Trophoblast cell (in vitro differentiated cells and primary cell): ENCODE results near the gene GULP1.

Experiments
- DNase-seq, 2 donors: peaks; one replicate each; pipeline ENCODE4 v3.0.0-alpha.2; 2016
- H2AFZ ChIP-seq: 2 replicates; pipeline ENCODE4 v1.6.1; 2013; ENCODE audit warnings: low read length, moderate library complexity, mild to moderate bottlenecking; ENCODE audit not compliant: insufficient read depth, poor library complexity
- H2AK5ac ChIP-seq: 2 replicates; pipeline ENCODE4 v1.6.1; 2013; ENCODE audit warnings: mild to moderate bottlenecking, low read length
- H2BK120ac ChIP-seq: 2 replicates; pipeline ENCODE4 v1.6.1; 2013; ENCODE audit warnings: low read length, mild to moderate bottlenecking, moderate library complexity; ENCODE audit not compliant: insufficient read depth, poor library complexity
- H2BK12ac ChIP-seq: 2 replicates; pipeline ENCODE4 v1.6.1; 2013; ENCODE audit warnings: mild to moderate bottlenecking, low read length, moderate library complexity
- H2BK5ac ChIP-seq: 2 replicates; pipeline ENCODE4 v1.6.1; 2013; ENCODE audit warnings: low read length, low read depth, moderate library complexity, mild to moderate bottlenecking; ENCODE audit not compliant: poor library complexity
- H3K14ac ChIP-seq: 2 replicates; pipeline ENCODE4 v1.6.1; 2013; ENCODE audit warnings: mild to moderate bottlenecking, low read length
- H3K18ac ChIP-seq: 2 replicates; pipeline ENCODE4 v1.6.1; 2013; ENCODE audit warnings: mild to moderate bottlenecking, low read length
- H3K23ac ChIP-seq: 2 replicates; pipeline ENCODE4 v1.6.1; 2013; ENCODE audit warnings: low read length
- H3K27ac ChIP-seq: 2 replicates; pipeline ENCODE4 v1.5.1; 2013; ENCODE audit warnings: low read depth, mild to moderate bottlenecking, inconsistent platforms, low read length, moderate library complexity
- H3K27me3 ChIP-seq: 2 replicates; pipeline ENCODE4 v1.6.1; 2013; ENCODE audit warnings: inconsistent platforms, mild to moderate bottlenecking, low read length, moderate library complexity; ENCODE audit not compliant: insufficient read depth
- H3K36me3 ChIP-seq, 2 experiments: 1 replicate in 1 of 2; 2 replicates in 1 of 2; pipeline ENCODE4 v1.6.1; 2013; ENCODE audit warnings: low read length in 2 of 2, mild to moderate bottlenecking in 2 of 2, moderate library complexity in 1 of 2; ENCODE audit not compliant: insufficient read depth in 2 of 2, control insufficient read depth in 1 of 2
- H3K4ac ChIP-seq: 2 replicates; pipeline ENCODE4 v1.6.1; 2013; ENCODE audit warnings: low read depth, mild to moderate bottlenecking, low read length, moderate library complexity
- H3K4me1 ChIP-seq, 2 experiments: 1 replicate in 1 of 2; 2 replicates in 1 of 2; pipeline ENCODE4 v1.6.1; 2013; ENCODE audit warnings: low read length in 2 of 2, mild to moderate bottlenecking in 2 of 2, moderate library complexity in 1 of 2; ENCODE audit not compliant: insufficient read depth in 2 of 2, control insufficient read depth in 1 of 2
- H3K4me2 ChIP-seq: 2 replicates; pipeline ENCODE4 v1.6.1; 2013; ENCODE audit warnings: inconsistent platforms, mild to moderate bottlenecking, low read length, moderate library complexity
- H3K4me3 ChIP-seq: 2 replicates; pipeline ENCODE4 v1.5.1; 2013; ENCODE audit warnings: mild to moderate bottlenecking, low read depth, low read length, inconsistent platforms
- H3K79me1 ChIP-seq: one replicate; pipeline ENCODE4 v1.6.1; 2013; ENCODE audit warnings: low read length
- H3K79me2 ChIP-seq: 2 replicates; pipeline ENCODE4 v1.6.1; 2013; ENCODE audit warnings: low read length, mild to moderate bottlenecking; ENCODE audit not compliant: control insufficient read depth, insufficient read depth, poor library complexity
- H3K9ac ChIP-seq: 2 replicates; pipeline ENCODE4 v1.6.1; 2013; ENCODE audit warnings: mild to moderate bottlenecking, low read length
- H3K9me3 ChIP-seq: 2 replicates; pipeline ENCODE4 v1.6.1; 2013; ENCODE audit warnings: low read depth, mild to moderate bottlenecking, control low read depth, inconsistent platforms, low read length; ENCODE audit not compliant: insufficient read depth
- H4K12ac ChIP-seq: 2 replicates; pipeline ENCODE4 v1.6.1; 2013; ENCODE audit warnings: low read depth, mild to moderate bottlenecking, low read length, moderate library complexity
- H4K8ac ChIP-seq: 2 replicates; pipeline ENCODE4 v1.6.1; 2013; ENCODE audit warnings: low read depth, mild to moderate bottlenecking, low read length, moderate library complexity
- H4K91ac ChIP-seq: one replicate; pipeline ENCODE4 v1.6.1; 2013; ENCODE audit warnings: low read depth, mild to moderate bottlenecking, low read length, moderate library complexity
- WGBS: extraction: QIAGEN DNeasy Blood & Tissue Kit; methylation state at CpG from one replicate; pipeline ENCODE4 v1.1.7; 2013; ENCODE audit warnings: missing lambda C conversion rate; ENCODE audit not compliant: insufficient read length, insufficient coverage; ENCODE audit errors: extremely low coverage; 5-methylcytosine and 5-hydroxymethylcytosine counted together

Gene GULP1

DNA sequence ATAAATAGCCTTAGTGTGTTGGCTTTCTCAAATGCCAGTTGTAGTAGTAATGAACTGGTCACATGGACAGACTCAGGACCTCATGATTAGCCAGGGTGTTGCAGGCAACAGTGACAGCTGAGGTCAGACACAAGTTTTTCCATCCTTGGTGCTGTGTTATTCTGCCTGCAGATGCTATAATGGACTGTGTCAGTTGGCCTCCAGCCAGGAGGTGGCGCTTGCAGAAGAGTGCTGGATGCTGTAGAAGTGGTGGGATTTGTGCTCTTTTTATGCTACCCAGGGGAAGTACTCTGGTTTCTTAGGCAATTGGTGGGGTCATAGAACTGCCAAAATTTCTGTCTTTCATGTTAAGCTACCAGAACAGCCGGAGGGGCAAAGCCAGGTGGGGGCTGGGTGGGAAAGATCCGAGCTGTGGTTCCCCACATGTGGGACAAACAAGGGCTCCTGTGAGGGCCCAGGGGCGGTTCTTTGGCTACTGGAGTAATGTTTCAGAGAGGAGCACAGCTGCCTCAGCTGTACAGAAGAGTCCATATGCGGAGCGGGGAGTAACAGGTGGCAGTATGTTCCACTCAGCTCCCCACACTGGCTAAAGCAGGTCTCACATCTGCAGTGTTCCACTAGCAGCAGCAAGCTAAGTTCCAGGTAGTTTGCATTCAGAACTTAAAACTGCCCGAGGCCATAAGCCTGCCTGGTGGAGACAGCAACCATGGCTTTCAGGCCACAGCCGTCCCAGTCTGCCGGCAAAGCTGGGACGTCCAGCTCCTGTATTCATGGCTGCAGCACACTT is 104.4 kb downstream of the GULP1 start:
- Histone ChIP-seq H2AFZ (no peak overlapping the region), H3K27me3 (no peaks in the 10 kb centered on the region), H2BK5ac (no peak overlapping the region), H3K4me3 (no peak overlapping the region), H2BK12ac (no peak overlapping the region), H3K4me1 (peaks cover 4 to 5% of the 10 kb centered on the region in 2 experiments), H3K79me2 (no peaks in the 10 kb centered on the region), H4K12ac (no peak overlapping the region), H3K18ac (no peak overlapping the region), H2AK5ac (no peak overlapping the region), H3K4me2 (no peak overlapping the region), H3K9me3 (no peaks in the 10 kb centered on the region), H4K91ac (no peak overlapping the region), H3K27ac (no peak overlapping the region), H3K9ac (no peak overlapping the region), H3K36me3 (no peaks in the 10 kb centered on the region), H3K4ac (no peak overlapping the region), H3K79me1 (no peaks in the 10 kb centered on the region), H2BK120ac (no peak overlapping the region), H3K14ac (no peak overlapping the region), H4K8ac (no peak overlapping the region), H3K23ac (no peak overlapping the region)
- WGBS, result no CpG with 5 or more reads among the region's 10 CpGs
- DNase-seq, result peak in 1 of 2 donors; percentile 29

DNA sequence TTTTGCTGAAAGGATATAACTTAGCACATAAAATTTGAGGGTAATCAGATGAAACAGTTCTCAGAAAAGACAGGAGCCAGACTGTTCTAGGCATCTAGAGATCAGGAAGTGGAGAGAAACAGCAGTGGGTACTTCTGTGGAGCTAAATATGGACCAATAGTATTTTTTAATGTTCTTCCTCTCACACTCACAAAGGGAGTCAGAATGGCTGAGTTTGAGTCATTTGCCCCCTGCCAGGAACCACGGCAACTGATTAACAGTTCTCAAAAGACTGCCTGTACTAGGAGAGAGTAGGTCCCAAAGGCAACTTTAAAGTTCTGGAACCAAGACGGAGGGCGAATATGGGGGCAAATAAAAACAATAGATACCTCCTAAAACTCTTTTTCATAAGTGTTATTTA is 107.5 kb downstream of the GULP1 start:
- DNase-seq, result no peak

DNA sequence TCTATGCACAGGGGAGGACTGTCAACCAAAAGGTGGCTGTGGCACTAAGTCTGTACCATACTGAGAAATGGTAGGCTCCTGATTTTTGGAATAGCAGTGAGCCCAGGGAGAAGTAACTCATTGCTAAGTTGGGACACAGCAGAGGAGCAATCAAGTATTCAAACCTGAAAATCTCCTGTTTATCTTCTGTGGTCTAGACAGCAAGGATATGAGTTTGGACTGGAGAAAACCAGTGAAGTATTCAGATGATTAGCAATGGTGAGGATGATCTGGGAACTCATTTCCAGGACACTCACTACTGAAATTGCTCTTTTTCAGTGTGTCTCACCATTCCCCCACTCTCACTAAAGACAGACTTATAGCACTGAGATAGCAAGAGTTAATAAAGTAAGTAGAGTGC is 112.0 kb downstream of the GULP1 start:
- peaks cover 4% of the 10 kb centered on the region for H3K9me3 ChIP-seq
- no peak overlapping the region for H3K4me3 ChIP-seq
- no peak overlapping the region for H3K4ac ChIP-seq
- H3K9ac ChIP-seq, result no peak overlapping the region
- H4K12ac ChIP-seq, result no peak overlapping the region
- H3K79me2 ChIP-seq, result no peaks in the 10 kb centered on the region
- no peaks in the 10 kb centered on the region for H3K27me3 ChIP-seq
- no peak overlapping the region for H2AFZ ChIP-seq
- H3K23ac ChIP-seq, result no peak overlapping the region
- H3K14ac ChIP-seq, result no peak overlapping the region
- H4K91ac ChIP-seq, result no peak overlapping the region
- H4K8ac ChIP-seq, result no peak overlapping the region
- H3K4me1 ChIP-seq, result no peaks in the 10 kb centered on the region
- DNase-seq, result no peak
- H2BK5ac ChIP-seq, result no peak overlapping the region
- no peak overlapping the region for H2AK5ac ChIP-seq
- no peaks in the 10 kb centered on the region for H3K79me1 ChIP-seq
- H2BK12ac ChIP-seq, result no peak overlapping the region
- no peak overlapping the region for H3K18ac ChIP-seq
- no peak overlapping the region for H3K27ac ChIP-seq
- no peaks in the 10 kb centered on the region for H3K36me3 ChIP-seq
- H2BK120ac ChIP-seq, result no peak overlapping the region
- H3K4me2 ChIP-seq, result no peak overlapping the region

More for the DNA sequence above, 107.5 kb downstream of the GULP1 start:
- no peak overlapping the region for H2AK5ac ChIP-seq
- H2BK120ac ChIP-seq, result no peak overlapping the region
- no peak overlapping the region for H3K27ac ChIP-seq
- H3K4me3 ChIP-seq, result no peak overlapping the region
- H3K23ac ChIP-seq, result no peak overlapping the region
- H2BK12ac ChIP-seq, result no peak overlapping the region
- no peak overlapping the region for H2AFZ ChIP-seq
- H3K14ac ChIP-seq, result no peak overlapping the region
- no peak overlapping the region for H4K8ac ChIP-seq
- H3K4ac ChIP-seq, result no peak overlapping the region
- H3K79me1 ChIP-seq, result no peaks in the 10 kb centered on the region
- no peaks in the 10 kb centered on the region for H3K79me2 ChIP-seq
- no peak overlapping the region for H4K12ac ChIP-seq
- WGBS, result no CpG with 5 or more reads among the region's 3 CpGs
- H3K9me3 ChIP-seq, result no peaks in the 10 kb centered on the region
- no peak overlapping the region for H3K4me2 ChIP-seq
- no peak overlapping the region for H3K18ac ChIP-seq
- H3K9ac ChIP-seq, result no peak overlapping the region
- H2BK5ac ChIP-seq, result no peak overlapping the region
- no peaks in the 10 kb centered on the region for H3K36me3 ChIP-seq
- H3K27me3 ChIP-seq, result no peaks in the 10 kb centered on the region
- no peak overlapping the region for H4K91ac ChIP-seq
- peaks cover 4 to 5% of the 10 kb centered on the region in 2 experiments for H3K4me1 ChIP-seq

DNA sequence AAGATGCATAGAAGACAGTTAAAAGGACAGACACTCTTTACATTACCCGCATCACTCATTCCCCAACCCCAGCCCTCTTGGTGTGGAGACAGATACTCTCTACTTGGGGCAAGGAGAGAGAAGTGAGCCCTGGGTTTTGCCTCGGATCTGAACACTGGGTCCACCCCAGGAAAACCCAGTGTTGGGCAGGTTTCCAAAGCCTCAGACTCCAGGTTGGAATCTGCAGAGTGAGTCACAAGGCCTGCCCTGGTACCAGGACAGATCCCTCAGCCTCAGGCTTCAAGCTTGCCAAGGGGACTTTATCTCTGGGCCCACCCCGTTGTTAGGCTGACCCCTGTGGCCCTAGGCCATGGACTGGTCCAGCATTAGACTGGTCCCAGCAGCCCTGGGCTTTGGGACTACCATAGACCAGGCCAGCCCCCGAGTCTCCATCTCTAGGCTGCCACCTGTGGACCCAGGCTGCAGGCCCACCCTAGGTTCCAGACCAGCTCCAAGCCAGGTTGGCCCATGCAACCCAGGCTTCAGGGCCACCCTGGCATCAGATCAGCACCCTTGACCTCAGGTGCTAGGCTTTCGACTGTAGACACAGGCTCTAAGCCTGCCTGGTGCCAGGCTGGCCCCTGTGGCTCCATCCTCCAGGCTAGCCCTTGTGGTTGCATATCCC is 112.8 kb downstream of the GULP1 start:
- WGBS, result no CpG with 5 or more reads among the region's 5 CpGs

More for the DNA sequence above, 112.8 kb downstream of the GULP1 start:
- no peak overlapping the region for H4K8ac ChIP-seq
- no peak overlapping the region for H3K4me3 ChIP-seq
- no peak overlapping the region for H2AK5ac ChIP-seq
- no peaks in the 10 kb centered on the region for H3K79me1 ChIP-seq
- H4K91ac ChIP-seq, result no peak overlapping the region
- H3K9ac ChIP-seq, result no peak overlapping the region
- H3K4me2 ChIP-seq, result no peak overlapping the region
- H3K79me2 ChIP-seq, result no peaks in the 10 kb centered on the region
- no peak overlapping the region for H2BK120ac ChIP-seq
- peaks cover 4% of the 10 kb centered on the region for H3K9me3 ChIP-seq
- no peaks in the 10 kb centered on the region for H3K27me3 ChIP-seq
- DNase-seq, result no peak
- no peak overlapping the region for H2BK5ac ChIP-seq
- no peak overlapping the region for H4K12ac ChIP-seq
- no peaks in the 10 kb centered on the region for H3K36me3 ChIP-seq
- no peak overlapping the region for H3K18ac ChIP-seq
- no peaks in the 10 kb centered on the region for H3K4me1 ChIP-seq
- H3K14ac ChIP-seq, result no peak overlapping the region
- H3K23ac ChIP-seq, result no peak overlapping the region
- no peak overlapping the region for H3K4ac ChIP-seq
- H3K27ac ChIP-seq, result no peak overlapping the region
- no peak overlapping the region for H2AFZ ChIP-seq
- H2BK12ac ChIP-seq, result no peak overlapping the region
